Keratinocyte (primary cell): ENCODE measurements around the gene CAT. TPM values are rescaled to one million over a fixed set of nuclear protein-coding genes. Genes with fewer than 3 reads are reported as not detected.

Experiments
- DNase-seq: peaks from one replicate; pipeline ENCODE4 v3.0.0-alpha.2; 2011; ENCODE audit warnings: low read depth, missing footprints, low spot score
- FAIRE-seq: peaks from 2 replicates; lab custom pipeline; 2011; peaks lifted over from hg19 to GRCh38; lab: Jason Lieb, UNC
- H2AFZ ChIP-seq: 2 replicates; pipeline ENCODE4 v1.6.0; 2012; ENCODE audit warnings: low read length, control low read depth, inconsistent platforms; ENCODE audit not compliant: control insufficient read depth
- H3K27ac ChIP-seq: 2 replicates; pipeline ENCODE4 v1.5.1; 2011; ENCODE audit warnings: low read length; ENCODE audit not compliant: control insufficient read depth, insufficient read depth
- H3K27me3 ChIP-seq: 3 replicates; pipeline ENCODE4 v1.6.0; 2011; ENCODE audit warnings: low read length; ENCODE audit not compliant: control insufficient read depth, insufficient read depth; ENCODE audit errors: extremely low read depth
- H3K36me3 ChIP-seq, 2 experiments: 2 replicates in 1 of 2; 3 replicates in 1 of 2; pipeline ENCODE4 v1.5.1; 2011; ENCODE audit warnings: low read length in 2 of 2, mild to moderate bottlenecking in 1 of 2; ENCODE audit not compliant: control insufficient read depth in 2 of 2, insufficient read depth in 2 of 2; ENCODE audit errors: extremely low read depth in 1 of 2
- H3K4me1 ChIP-seq: 3 replicates; pipeline ENCODE4 v1.5.1; 2011; ENCODE audit warnings: low read length; ENCODE audit not compliant: control insufficient read depth, insufficient read depth; ENCODE audit errors: extremely low read depth
- H3K4me2 ChIP-seq: 3 replicates; pipeline ENCODE4 v1.6.0; 2011; ENCODE audit warnings: low read depth, low read length; ENCODE audit not compliant: control insufficient read depth, insufficient read depth; ENCODE audit errors: extremely low read depth
- H3K4me3 ChIP-seq, 3 experiments: fragments of 200-600 bp in 1 of 3; sonication (generic) in 1 of 3; 2 replicates in 2 of 3; 3 replicates in 1 of 3; pipeline ENCODE4 v1.5.1; 2011 to 2016; ENCODE audit warnings: low read length in 3 of 3, mild to moderate bottlenecking in 3 of 3, control low read depth in 2 of 3, inconsistent platforms in 1 of 3, low read depth in 1 of 3, mixed read lengths in 1 of 3, mixed run types in 1 of 3, moderate library complexity in 1 of 3; ENCODE audit not compliant: control insufficient read depth in 2 of 3, insufficient read depth in 2 of 3; ENCODE audit errors: extremely low read depth in 1 of 3
- H3K79me2 ChIP-seq: 2 replicates; pipeline ENCODE4 v1.6.0; 2012; ENCODE audit warnings: low read length; ENCODE audit not compliant: control insufficient read depth, insufficient read depth
- H3K9ac ChIP-seq: 3 replicates; pipeline ENCODE4 v1.6.0; 2011; ENCODE audit warnings: low read length; ENCODE audit not compliant: control insufficient read depth, insufficient read depth; ENCODE audit errors: extremely low read depth
- H3K9me1 ChIP-seq: 3 replicates; pipeline ENCODE4 v1.6.0; 2011; ENCODE audit warnings: low read length; ENCODE audit not compliant: control insufficient read depth, insufficient read depth; ENCODE audit errors: extremely low read depth
- H3K9me3 ChIP-seq: 2 replicates; pipeline ENCODE4 v1.5.1; 2012; ENCODE audit warnings: low read depth, low read length; ENCODE audit not compliant: control insufficient read depth
- H4K20me1 ChIP-seq: 3 replicates; pipeline ENCODE4 v1.6.0; 2011; ENCODE audit warnings: low read length; ENCODE audit not compliant: control insufficient read depth, insufficient read depth; ENCODE audit errors: extremely low read depth
- CTCF ChIP-seq, 3 experiments: IDR thresholded peaks in 1 of 3; conservative IDR thresholded peaks in 1 of 3; optimal IDR thresholded peaks in 1 of 3; 2 replicates in 2 of 3; 3 replicates in 1 of 3; pipeline versions ENCODE3 to v1.5.1; 2011; ENCODE audit warnings: low read length in 3 of 3, mild to moderate bottlenecking in 3 of 3, moderate library complexity in 2 of 3, control low read depth in 1 of 3, inconsistent platforms in 1 of 3; ENCODE audit not compliant: insufficient read depth in 2 of 3; ENCODE audit errors: extremely low read depth in 1 of 3
- EZH2 ChIP-seq: IDR thresholded peaks from one replicate; pipeline ENCODE4 v1.6.1; 2012; ENCODE audit warnings: inconsistent platforms, mild to moderate bottlenecking, low read length, moderate library complexity
- dilution Hi-C: fragments of 300-500 bp; cut with MboI; formaldehyde crosslinking; loops from one replicate; pipeline ENCODE4 v1.7.0; 2020; ENCODE audit warnings: low sequenced_read_pairs; ENCODE audit not compliant: extremely low pct_ligation_motif_present
- polyA plus RNA-seq, 5 experiments: library from polyadenylated mRNA; depleted of rRNA in 3 of 5; stranded (reverse) in 3 of 5; stranded (forward) in 1 of 5; unstranded in 1 of 5; fragments of >200 nt; gene quantifications; 1 replicate in 1 of 5; 2 replicates in 3 of 5; 3 replicates in 1 of 5; pipeline versions ENCODE4 v1.2.1 to v1.2.3, GENCODE V29; 2011 to 2012; ENCODE audit warnings: missing spikeins in 2 of 5, low read depth in 1 of 5, low replicate concordance in 1 of 5

The CAT gene
- polyA plus RNA-seq, 1 donor (not counting 4 experiments of a cell fraction or from before 2014, with no cell fraction given): 94.8 TPM

GRCh38 chr11:34476849-34477248 lies 38.1 kb downstream of the CAT start:
- no peak overlapping the region for H2AFZ ChIP-seq
- H3K9me1 ChIP-seq: no peaks in the 10 kb centered on the region
- H3K27me3 ChIP-seq: peaks cover 3% of the 10 kb centered on the region
- H3K4me3 ChIP-seq: no peak overlapping the region
- no peak overlapping the region for H3K27ac ChIP-seq
- H3K9ac ChIP-seq: no peak overlapping the region
- H3K79me2 ChIP-seq: no peaks in the 10 kb centered on the region
- H3K4me2 ChIP-seq: no peak overlapping the region
- DNase-seq: no peak
- no peak for FAIRE-seq
- peaks cover 0 to 3% of the 10 kb centered on the region in 2 experiments for H3K36me3 ChIP-seq
- H4K20me1 ChIP-seq: no peaks in the 10 kb centered on the region
- peaks cover 3% of the 10 kb centered on the region for H3K4me1 ChIP-seq
- dilution Hi-C loops: no loop called here
- no peaks in the 10 kb centered on the region for H3K9me3 ChIP-seq
- no peak for TF ChIP-seq CTCF (optimal IDR thresholded peaks at IDR 0.05 in 1 of 3, IDR thresholded peaks at IDR 0.05 in 1 of 3, conservative IDR thresholded peaks at IDR 0.05 in 1 of 3; ENCODE audit: extremely low read depth in 1 of 3, insufficient read depth in 2 of 3, low read length in 3 of 3)
- no peak for TF ChIP-seq EZH2

- FAIRE-seq (no peak), DNase-seq (no peak)
- H3K36me3 ChIP-seq: no peaks in the 10 kb centered on the region
- H3K4me3 ChIP-seq: no peak overlapping the region
- H3K4me2 ChIP-seq: no peak overlapping the region
- no peaks in the 10 kb centered on the region for H3K79me2 ChIP-seq
- no peak overlapping the region for H2AFZ ChIP-seq
- peaks cover 3% of the 10 kb centered on the region for H3K27me3 ChIP-seq
- dilution Hi-C loops: no loop called here
- H3K27ac ChIP-seq: no peak overlapping the region
- no peak overlapping the region for H3K9ac ChIP-seq
- TF ChIP-seq EZH2 (no peak), CTCF (optimal IDR thresholded peaks at IDR 0.05 in 1 of 3, IDR thresholded peaks at IDR 0.05 in 1 of 3, conservative IDR thresholded peaks at IDR 0.05 in 1 of 3; ENCODE audit: extremely low read depth in 1 of 3, insufficient read depth in 2 of 3, low read length in 3 of 3) (no peak)
- H3K4me1 ChIP-seq: peaks cover 3% of the 10 kb centered on the region
- no peaks in the 10 kb centered on the region for H3K9me1 ChIP-seq
- H4K20me1 ChIP-seq: no peaks in the 10 kb centered on the region
- H3K9me3 ChIP-seq: no peaks in the 10 kb centered on the region
These were observed 40.3 kb downstream of the CAT start for GRCh38 chr11:34478845-34479663.
